Prostate gland (tissue), 2 donors: Measurements from ENCODE around the gene ZNF329.

Experiments used
- CTCF ChIP-seq, 4 experiments: fragments of 200-600 bp in 2 of 4; fragments of 450-650 bp in 2 of 4; sonication (generic) in 2 of 4; IDR thresholded peaks; 1 replicate in 3 of 4; 2 replicates in 1 of 4; pipeline ENCODE4 v1.5.1; 2016 to 2019; ENCODE audit warnings: antibody characterized with exemption in 4 of 4, mild to moderate bottlenecking in 2 of 4, moderate library complexity in 2 of 4
- POLR2A ChIP-seq: fragments of 450-650 bp; IDR thresholded peaks from one replicate; pipeline ENCODE4 v1.6.1; 2016; ENCODE audit warnings: antibody characterized with exemption, mild to moderate bottlenecking
- POLR2AphosphoS5 ChIP-seq: sonication (generic); formaldehyde crosslinking; IDR thresholded peaks from one replicate; pipeline ENCODE4 v1.6.1; 2017; ENCODE audit warnings: antibody characterized with exemption

- TF ChIP-seq CTCF (IDR thresholded peaks at IDR 0.05) (no peak), POLR2AphosphoS5 (no peak), POLR2A (no peak)
Observed at GRCh38 chr19:58128041-58128685, 22.4 kb downstream of the ZNF329 start.
